ENCODE results near the gene LZTS3.

The LZTS3 gene

DNA sequence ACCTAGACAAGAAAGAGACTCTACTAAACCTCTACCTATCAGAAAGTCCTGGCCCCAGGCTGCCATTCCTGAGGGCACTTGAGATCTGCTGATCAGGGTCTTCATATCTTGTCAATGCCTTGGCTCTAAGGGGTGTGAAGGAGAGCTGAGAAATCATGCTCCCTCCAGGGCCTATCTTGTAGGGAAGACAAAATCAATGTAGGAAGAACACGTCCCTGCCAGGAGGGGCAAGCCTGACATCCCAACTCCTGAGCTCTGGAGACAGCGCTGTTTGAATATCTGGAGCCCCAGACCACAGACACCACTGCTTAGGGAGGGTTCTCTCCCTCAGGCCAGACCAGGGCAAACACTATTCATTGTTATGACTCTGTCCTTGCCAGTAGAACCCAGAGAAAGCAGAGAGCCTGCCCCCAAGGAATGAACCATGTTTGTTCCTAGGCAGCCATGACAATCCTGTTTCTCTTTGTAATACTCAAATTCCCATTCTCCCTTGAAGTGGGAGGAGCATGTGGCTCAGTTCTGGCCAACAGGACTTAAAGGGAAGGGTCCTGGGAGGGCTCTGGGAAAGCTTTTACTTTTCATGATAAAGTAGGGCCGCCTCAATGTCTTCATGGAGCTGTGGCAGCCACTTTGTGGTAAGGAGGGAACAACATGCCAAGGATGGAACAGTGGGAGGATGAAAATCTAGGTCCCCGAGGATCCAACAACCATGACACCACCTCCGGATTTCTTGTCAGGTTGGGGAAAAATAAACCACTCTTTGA is 11.9 kb downstream of the LZTS3 start:
- TF ChIP-seq POLR2AphosphoS5 (IDR thresholded peaks at IDR 0.05; ENCODE audit: low read depth, low read length), result no peak
- no peak for TF ChIP-seq SIN3A (IDR thresholded peaks at IDR 0.05; ENCODE audit: borderline replicate concordance, insufficient read depth, low read length)
- no peak for TF ChIP-seq TAF1 (IDR thresholded peaks at IDR 0.05; ENCODE audit: borderline replicate concordance, insufficient read depth, low read length)
- TF ChIP-seq FOXP2 (optimal IDR thresholded peaks at IDR 0.05; ENCODE audit: borderline replicate concordance, extremely low read depth, extremely low read length, insufficient read depth), result no peak
- TF ChIP-seq, protein P1, sequence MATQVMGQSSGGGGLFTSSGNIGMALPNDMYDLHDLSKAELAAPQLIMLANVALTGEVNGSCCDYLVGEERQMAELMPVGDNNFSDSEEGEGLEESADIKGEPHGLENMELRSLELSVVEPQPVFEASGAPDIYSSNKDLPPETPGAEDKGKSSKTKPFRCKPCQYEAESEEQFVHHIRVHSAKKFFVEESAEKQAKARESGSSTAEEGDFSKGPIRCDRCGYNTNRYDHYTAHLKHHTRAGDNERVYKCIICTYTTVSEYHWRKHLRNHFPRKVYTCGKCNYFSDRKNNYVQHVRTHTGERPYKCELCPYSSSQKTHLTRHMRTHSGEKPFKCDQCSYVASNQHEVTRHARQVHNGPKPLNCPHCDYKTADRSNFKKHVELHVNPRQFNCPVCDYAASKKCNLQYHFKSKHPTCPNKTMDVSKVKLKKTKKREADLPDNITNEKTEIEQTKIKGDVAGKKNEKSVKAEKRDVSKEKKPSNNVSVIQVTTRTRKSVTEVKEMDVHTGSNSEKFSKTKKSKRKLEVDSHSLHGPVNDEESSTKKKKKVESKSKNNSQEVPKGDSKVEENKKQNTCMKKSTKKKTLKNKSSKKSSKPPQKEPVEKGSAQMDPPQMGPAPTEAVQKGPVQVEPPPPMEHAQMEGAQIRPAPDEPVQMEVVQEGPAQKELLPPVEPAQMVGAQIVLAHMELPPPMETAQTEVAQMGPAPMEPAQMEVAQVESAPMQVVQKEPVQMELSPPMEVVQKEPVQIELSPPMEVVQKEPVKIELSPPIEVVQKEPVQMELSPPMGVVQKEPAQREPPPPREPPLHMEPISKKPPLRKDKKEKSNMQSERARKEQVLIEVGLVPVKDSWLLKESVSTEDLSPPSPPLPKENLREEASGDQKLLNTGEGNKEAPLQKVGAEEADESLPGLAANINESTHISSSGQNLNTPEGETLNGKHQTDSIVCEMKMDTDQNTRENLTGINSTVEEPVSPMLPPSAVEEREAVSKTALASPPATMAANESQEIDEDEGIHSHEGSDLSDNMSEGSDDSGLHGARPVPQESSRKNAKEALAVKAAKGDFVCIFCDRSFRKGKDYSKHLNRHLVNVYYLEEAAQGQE (IDR thresholded peaks at IDR 0.05; ENCODE audit: insufficient read depth in 1 of 2, low read depth in 2 of 2, low read length in 2 of 2), result no peak

DNA sequence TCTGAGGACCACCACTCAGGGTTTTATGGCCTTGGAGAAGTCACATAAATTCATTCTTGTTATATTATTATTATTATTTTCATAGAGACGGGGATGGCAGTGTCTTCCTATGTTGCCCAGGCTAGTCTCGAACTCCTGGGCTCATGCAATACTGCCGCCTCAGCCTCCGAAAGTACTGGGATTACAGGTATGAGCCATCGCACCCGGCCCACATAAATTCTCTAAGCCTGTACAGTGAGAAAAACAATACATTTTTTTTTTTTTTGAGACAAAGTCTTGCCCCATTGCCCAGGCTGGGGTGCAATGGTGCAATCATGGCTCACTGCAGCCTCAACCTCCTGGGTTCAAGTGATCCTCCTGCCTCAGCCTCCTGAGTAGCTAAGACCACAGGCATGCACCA is 12.9 kb downstream of the LZTS3 start:
- no peak for TF ChIP-seq POLR2AphosphoS5 (IDR thresholded peaks at IDR 0.05; ENCODE audit: low read depth, low read length)
- TF ChIP-seq SIN3A (IDR thresholded peaks at IDR 0.05; ENCODE audit: borderline replicate concordance, insufficient read depth, low read length), result no peak
- TF ChIP-seq, protein P1 (IDR thresholded peaks at IDR 0.05; ENCODE audit: insufficient read depth in 1 of 2, low read depth in 2 of 2, low read length in 2 of 2), result no peak
- TF ChIP-seq TAF1 (IDR thresholded peaks at IDR 0.05; ENCODE audit: borderline replicate concordance, insufficient read depth, low read length), result no peak
- no peak for TF ChIP-seq FOXP2 (optimal IDR thresholded peaks at IDR 0.05; ENCODE audit: borderline replicate concordance, extremely low read depth, extremely low read length, insufficient read depth)

DNA sequence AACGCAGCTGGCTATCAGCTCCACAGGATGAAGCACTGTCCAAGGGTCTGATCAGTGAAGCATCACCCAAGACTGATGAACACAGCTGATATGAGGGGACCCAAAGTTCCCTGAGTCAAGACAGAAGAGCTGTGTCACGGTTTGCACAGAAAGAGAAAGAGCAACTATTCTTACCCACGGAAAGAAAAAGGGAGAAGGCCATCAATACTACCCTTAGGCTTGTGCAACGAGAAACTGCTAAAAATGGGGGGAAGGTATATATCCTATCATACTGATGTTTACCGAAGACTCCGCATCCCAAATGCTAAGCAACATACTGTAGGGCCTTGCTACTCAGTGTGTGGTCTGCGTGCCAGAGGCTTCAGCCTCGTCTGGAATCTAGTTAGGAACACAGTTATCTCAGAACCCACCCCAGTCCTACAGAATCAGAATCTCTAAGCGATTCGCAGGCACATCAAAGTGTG is 14.3 kb downstream of the LZTS3 start:
- TF ChIP-seq POLR2AphosphoS5 (IDR thresholded peaks at IDR 0.05; ENCODE audit: low read depth, low read length), result no peak

DNA sequence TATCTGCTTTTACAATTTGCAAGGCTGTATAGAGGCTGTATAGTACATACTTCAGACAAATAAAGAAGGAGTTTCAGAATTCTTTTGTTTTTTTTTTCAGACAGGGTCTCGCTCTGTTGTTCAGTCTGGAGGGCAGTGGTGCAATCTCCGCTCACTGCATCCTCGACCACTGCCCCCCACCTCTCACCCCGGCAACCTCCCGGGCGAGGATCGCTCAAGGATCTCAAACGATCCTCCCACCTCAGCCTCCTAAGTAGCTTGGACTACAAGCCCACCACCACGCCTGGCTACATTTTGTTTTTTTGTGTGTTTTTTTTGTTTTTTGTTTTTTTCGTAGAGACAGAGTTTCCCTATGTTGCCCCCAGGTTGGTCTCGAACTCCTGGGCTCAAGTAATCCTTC is 15.5 kb downstream of the LZTS3 start:
- TF ChIP-seq TAF1 (IDR thresholded peaks at IDR 0.05; ENCODE audit: borderline replicate concordance, insufficient read depth, low read length), result no peak
- no peak for TF ChIP-seq POLR2AphosphoS5 (IDR thresholded peaks at IDR 0.05; ENCODE audit: low read depth, low read length)
- TF ChIP-seq FOXP2 (optimal IDR thresholded peaks at IDR 0.05; ENCODE audit: borderline replicate concordance, extremely low read depth, extremely low read length, insufficient read depth), result no peak
- TF ChIP-seq, protein P1 (IDR thresholded peaks at IDR 0.05; ENCODE audit: insufficient read depth in 1 of 2, low read depth in 2 of 2, low read length in 2 of 2), result no peak
- no peak for TF ChIP-seq SIN3A (IDR thresholded peaks at IDR 0.05; ENCODE audit: borderline replicate concordance, insufficient read depth, low read length)

DNA sequence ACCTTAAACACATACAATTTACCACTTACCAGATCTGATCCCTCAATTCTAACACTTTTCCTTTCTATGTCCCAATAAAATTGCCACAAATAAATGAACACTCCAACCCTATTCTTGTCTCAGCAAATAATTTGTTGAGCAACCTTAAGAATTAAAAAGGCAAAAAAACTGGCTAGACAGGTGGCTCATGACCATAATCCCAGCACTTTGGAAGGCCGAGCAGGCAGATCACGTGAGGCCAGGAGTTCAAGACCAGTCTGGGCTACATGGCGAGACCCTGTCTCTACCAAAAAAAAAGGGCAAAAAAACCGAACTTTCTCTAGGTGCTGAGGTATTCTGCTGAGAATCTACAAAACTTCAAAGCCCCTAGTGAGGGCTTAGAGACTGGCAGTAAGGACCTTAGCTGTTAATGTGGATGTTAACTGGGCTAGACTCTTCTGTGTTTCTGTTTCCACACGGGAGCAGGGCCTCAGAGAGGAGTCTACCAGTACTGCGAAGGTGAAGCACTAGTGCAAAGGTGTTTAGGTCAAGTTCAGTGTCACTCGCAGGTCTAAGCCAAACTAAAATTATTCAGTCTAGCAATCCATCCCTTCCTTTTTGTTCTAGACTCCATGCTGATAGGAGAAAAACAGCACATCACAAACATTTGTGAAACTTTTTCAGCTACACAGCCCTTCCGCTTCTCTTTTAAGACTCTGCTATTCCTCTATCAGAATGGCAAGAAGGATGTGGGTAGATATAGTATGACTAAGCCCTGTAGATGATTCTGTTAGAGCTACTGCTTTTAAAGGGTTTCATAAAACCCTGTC is 16.3 kb downstream of the LZTS3 start:
- TF ChIP-seq, protein P1 (IDR thresholded peaks at IDR 0.05; ENCODE audit: insufficient read depth in 1 of 2, low read depth in 2 of 2, low read length in 2 of 2), result no peak
- TF ChIP-seq POLR2AphosphoS5 (IDR thresholded peaks at IDR 0.05; ENCODE audit: low read depth, low read length) (no peak), TAF1 (IDR thresholded peaks at IDR 0.05; ENCODE audit: borderline replicate concordance, insufficient read depth, low read length) (no peak), FOXP2 (optimal IDR thresholded peaks at IDR 0.05; ENCODE audit: borderline replicate concordance, extremely low read depth, extremely low read length, insufficient read depth) (no peak), SIN3A (IDR thresholded peaks at IDR 0.05; ENCODE audit: borderline replicate concordance, insufficient read depth, low read length) (no peak)
